Psoas muscle (tissue), 8 donors: Measurements from ENCODE around the gene SIX3. TPM values are rescaled to one million over a fixed set of nuclear protein-coding genes. Genes with fewer than 3 reads are reported as not detected.

ENCODE experiments used
- ATAC-seq, 4 donors: fragments of 200-7000 bp; cut with Tn5 transposase; one replicate each; pipeline ENCODE4 v1.9.1; 2020; ENCODE audit warnings: moderate library complexity in 3 of 4, mild to moderate bottlenecking in 2 of 4
- DNase-seq, 2 donors: peaks; one replicate each; pipeline ENCODE4 v3.0.0-alpha.2; 2020
- H3K27ac ChIP-seq: fragments of 200-600 bp; one replicate; pipeline ENCODE4 v1.8.0; 2022
- H3K27me3 ChIP-seq, 3 donors: fragments of 200-600 bp in 1 of 3; one replicate each; pipeline versions ENCODE4 v1.6.1 to v1.8.0; 2013 to 2022; ENCODE audit warnings: low read length in 2 of 3, mild to moderate bottlenecking in 2 of 3, moderate library complexity in 1 of 3; ENCODE audit not compliant: insufficient read depth in 3 of 3
- H3K36me3 ChIP-seq, 2 donors: fragments of 200-600 bp in 1 of 2; one replicate each; pipeline versions ENCODE4 v1.6.1 to v1.8.0; 2013 to 2022; ENCODE audit warnings: low read depth in 1 of 2, mild to moderate bottlenecking in 1 of 2, moderate library complexity in 1 of 2; ENCODE audit not compliant: insufficient read depth in 1 of 2
- H3K4me1 ChIP-seq: fragments of 200-600 bp; one replicate; pipeline ENCODE4 v1.8.0; 2022
- H3K4me3 ChIP-seq: fragments of 200-600 bp; one replicate; pipeline ENCODE4 v1.8.0; 2022; ENCODE audit warnings: mild to moderate bottlenecking
- H3K9me3 ChIP-seq: fragments of 200-600 bp; one replicate; pipeline ENCODE4 v1.8.0; 2022
- CTCF ChIP-seq: fragments of 200-600 bp; IDR thresholded peaks from one replicate; pipeline ENCODE4 v1.8.0; 2022; ENCODE audit warnings: antibody characterized with exemption
- WGBS, 3 donors: extraction: QIAGEN DNeasy Blood & Tissue Kit; methylation state at CpG; one replicate each; pipeline versions ENCODE4 v1.1.6 to v1.1.7; 2013; 5-methylcytosine and 5-hydroxymethylcytosine counted together
- intact Hi-C, 2 donors: fragments of 100-400 bp; cut with DNase I; formaldehyde crosslinking; loops; one replicate each; pipeline versions ENCODE4 v1.11.0 to v1.14.2; 2022
- polyA plus RNA-seq, 3 donors: library from polyadenylated mRNA; stranded (reverse); fragments of 200-250 nt; gene quantifications; one replicate each; pipeline ENCODE4 v1.2.3, GENCODE V29; 2013
- total RNA-seq, 4 donors: library from RNA; stranded (reverse); fragmentation: NEBNext Ultra II Directional in 2 of 4; extraction: Animal tissue kit (Norgen Biotek cat#: 25700) in 2 of 4; gene quantifications; one replicate each; pipeline versions ENCODE4 v1.2.1 to v1.2.4, GENCODE V29; 2021 to 2023
- donor health status: healthy with polysubstance abuse.
- donor health status: DM: no; HTN: no; CAD: no; lungs with moderate emphysema.
- donor health status: Bipolar disorder and iron deficiency.
- donor health status: healthy.
- donor health status: DM: yes; HTN: yes; CAD: no.
- donor health status: DM: no; HTN: no; CAD: no.
- donor health status: DM: no; HTN: no; CAD: no.
- donor health status: DM: yes; HTN: yes; CAD: no.

SIX3 gene
- total and polyA plus RNA-seq, 7 donors = 0.01 to 0.20 TPM; not detected in 5

DNA sequence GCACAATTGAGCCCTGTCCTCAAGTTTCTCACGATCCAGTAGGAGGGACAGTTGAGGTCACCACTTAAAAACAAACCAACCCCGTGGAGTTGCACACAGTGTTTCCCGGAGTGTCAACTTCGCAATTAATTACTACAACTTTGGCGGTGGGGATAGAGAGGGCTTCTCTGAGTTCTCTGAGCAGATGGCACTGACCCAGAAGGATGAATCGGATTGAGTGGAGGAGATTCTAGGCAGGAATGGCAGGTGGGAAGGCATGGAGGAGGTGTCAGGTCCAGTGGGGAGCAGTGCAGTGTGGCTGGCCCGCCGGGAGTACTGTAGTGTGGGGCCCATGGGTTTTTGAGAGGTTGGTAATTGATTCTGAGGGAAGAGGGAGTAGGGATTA, 12.0 kb downstream of the SIX3 start:
- 46 to 61% (median 51%) methylated on average over 8 of the region's 8 CpGs for WGBS, 3 donors
- H3K36me3 ChIP-seq = no peaks in the 10 kb centered on the region
- H3K27me3 ChIP-seq = peaks cover 0 to 62% (median 27%) of the 10 kb centered on the region in 3 donors
- H3K27ac ChIP-seq = no peak overlapping the region
- DNase-seq (peak in 1 of 2 donors; percentile 31), ATAC-seq (no peak)
- intact Hi-C loops = loop anchor here (5.0 to 10.0 kb wide), 3 partner anchors 561 to 909 kb away; no protein-coding TSS in a partner anchor
- H3K4me1 ChIP-seq = peaks cover 21% of the 10 kb centered on the region
- no peak for TF ChIP-seq CTCF
- H3K4me3 ChIP-seq = no peak overlapping the region
- H3K9me3 ChIP-seq = no peaks in the 10 kb centered on the region

GRCh38 chr2:44954447-44954888, 13.0 kb downstream of the SIX3 start:
- ATAC-seq (no peak), DNase-seq (peak in 1 of 2 donors; percentile 37)
- intact Hi-C loops = loop anchor here (2.0 to 10.0 kb wide), 5 partner anchors 476 to 910 kb away; no protein-coding TSS in a partner anchor
- Histone ChIP-seq H3K27ac (no peak overlapping the region), H3K4me1 (peaks cover 21% of the 10 kb centered on the region), H3K4me3 (peak overlapping the region; percentile 59), H3K27me3 (peaks cover 0 to 54% (median 27%) of the 10 kb centered on the region in 3 donors), H3K36me3 (no peaks in the 10 kb centered on the region), H3K9me3 (no peaks in the 10 kb centered on the region)
- WGBS, 3 donors = 7 to 17% (median 16%) methylated on average over 25 of the region's 25 CpGs
- TF ChIP-seq CTCF = no peak

- peak in 3 of 4 donors; percentile 15 to 33 (median 22) for ATAC-seq
- intact Hi-C loops = loop anchor here (2.0 to 10.0 kb wide), 6 partner anchors 476 to 910 kb away; no protein-coding TSS in a partner anchor
- WGBS, 3 donors = 2 to 4% (median 3%) methylated on average over 44 of the region's 44 CpGs
- Histone ChIP-seq H3K9me3 (no peaks in the 10 kb centered on the region), H3K4me1 (peaks cover 21% of the 10 kb centered on the region), H3K27me3 (peaks cover 0 to 51% (median 27%) of the 10 kb centered on the region in 3 donors), H3K4me3 (peak overlapping the region; percentile 59), H3K27ac (no peak overlapping the region), H3K36me3 (no peaks in the 10 kb centered on the region)
- TF ChIP-seq CTCF = no peak
- peak in 1 of 2 donors; percentile 48 for DNase-seq
Measured at GRCh38 chr2:44954889-44955592, 13.5 kb downstream of the SIX3 start.

DNA sequence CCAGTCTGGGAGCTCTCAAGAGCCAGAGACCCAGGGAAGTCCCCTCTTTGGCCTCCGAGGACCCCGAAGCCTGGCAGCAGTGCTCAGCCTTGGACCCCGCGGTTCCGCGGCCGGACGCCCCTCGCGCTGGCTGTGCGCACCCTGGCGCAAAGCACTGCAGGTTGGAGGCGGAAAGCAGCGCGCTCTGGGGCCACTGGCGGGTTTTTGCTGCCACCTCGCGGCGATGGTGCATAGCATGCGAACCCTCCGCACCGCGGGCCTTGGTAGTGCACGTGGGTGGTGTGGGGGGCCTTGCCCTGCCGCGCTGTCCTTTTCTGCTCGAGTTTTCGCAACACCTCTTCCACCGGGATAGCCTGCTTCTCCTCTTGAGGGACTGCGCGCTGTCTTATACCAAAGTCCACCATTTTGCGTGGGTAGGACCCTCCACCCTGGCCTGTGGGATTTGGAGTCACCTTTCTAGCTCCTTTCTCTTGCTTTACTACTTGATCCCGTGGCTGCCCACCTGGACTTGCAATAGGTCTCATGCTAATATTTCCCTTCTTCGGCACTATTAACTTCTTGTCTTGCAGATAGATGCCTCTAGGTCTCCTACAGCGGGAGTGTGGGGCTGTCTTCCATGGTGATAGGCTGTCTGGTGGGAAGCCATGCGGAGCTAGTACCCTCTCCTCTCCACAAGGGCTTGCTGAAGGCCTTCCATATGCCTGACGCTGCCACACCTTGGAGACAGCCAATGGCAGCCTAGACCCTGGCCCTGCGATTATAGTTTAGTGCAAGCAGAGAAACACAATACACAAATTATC, 14.3 kb downstream of the SIX3 start:
- H3K27me3 ChIP-seq = peaks cover 0 to 48% (median 29%) of the 10 kb centered on the region in 3 donors
- H3K9me3 ChIP-seq = no peaks in the 10 kb centered on the region
- no peaks in the 10 kb centered on the region for H3K36me3 ChIP-seq
- intact Hi-C loops = loop anchor here (2.0 to 10.0 kb wide), 5 partner anchors 477 to 911 kb away; no protein-coding TSS in a partner anchor
- WGBS, 3 donors = 8 to 13% (median 9%) methylated on average over 28 to 38 of the region's 38 CpGs
- H3K4me3 ChIP-seq = peak overlapping the region; percentile 59
- ATAC-seq (peak; percentile 79 to 92 (median 86)), DNase-seq (peak; percentile 77 to 89)
- peak; percentile 94 for TF ChIP-seq CTCF
- no peak overlapping the region for H3K27ac ChIP-seq
- peaks cover 21% of the 10 kb centered on the region for H3K4me1 ChIP-seq
